Measurements from ENCODE around the gene STAM.
A peak's percentile ranks its signal among the peaks of the same experiment; 100 is the strongest.

STAM gene

DNA sequence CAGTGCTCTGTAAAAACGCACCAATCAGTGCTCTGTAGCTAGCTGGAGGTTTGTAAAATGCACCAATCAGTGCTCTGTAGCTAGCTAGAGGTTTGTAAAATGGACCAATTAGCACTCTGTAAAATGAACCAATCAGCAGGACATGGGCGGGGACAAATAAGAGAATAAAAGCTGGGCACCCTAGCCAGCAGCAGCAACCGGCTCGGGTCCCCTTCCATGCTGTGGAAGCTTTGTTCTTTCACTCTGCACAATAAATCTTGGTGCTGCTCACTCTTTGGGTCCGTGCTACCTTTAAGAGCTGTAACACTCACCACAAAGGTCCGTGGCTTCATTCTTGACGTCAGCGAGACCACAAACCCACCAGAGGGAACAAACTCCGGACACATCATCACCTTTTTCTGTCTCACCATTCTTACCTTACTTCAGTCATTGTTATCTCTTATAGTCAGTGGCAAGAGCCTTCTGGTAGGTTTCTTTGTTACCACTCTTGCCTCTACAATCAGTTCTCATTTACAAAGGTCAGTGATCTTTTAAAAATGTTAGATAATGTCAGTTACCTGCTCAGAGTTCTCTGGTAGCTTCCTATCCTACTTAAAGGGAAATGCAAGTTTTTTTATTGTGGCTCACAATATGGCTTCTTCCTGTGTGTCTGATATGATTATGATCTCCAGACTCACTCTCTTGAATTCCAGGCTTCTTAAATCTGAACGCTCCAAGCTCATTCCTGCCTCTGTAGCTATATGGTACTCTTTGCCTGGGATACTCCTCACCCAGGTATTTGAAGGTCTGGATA lies 4.5 kb downstream of the STAM start:
- DNase-seq (ENCODE audit: low spot score): no peak

DNA sequence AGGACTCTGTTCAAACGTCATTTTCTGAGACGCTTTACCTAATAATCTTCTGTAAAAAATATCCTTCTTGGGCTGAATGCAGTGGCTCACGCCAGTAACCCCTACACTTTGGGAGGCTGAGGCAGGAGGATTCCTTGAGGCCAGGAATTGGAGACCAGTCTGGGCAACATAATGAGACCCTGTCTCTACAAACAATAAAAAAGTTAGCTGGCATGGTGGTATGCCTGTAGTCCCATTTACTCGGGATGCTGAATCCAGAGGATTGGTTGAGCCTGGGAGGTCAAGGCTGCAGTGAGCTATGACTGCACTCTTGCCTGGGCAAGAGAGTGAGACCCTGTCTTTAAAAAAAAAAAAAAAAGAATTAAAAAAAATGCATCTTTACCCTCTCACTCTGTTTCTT lies 5.1 kb downstream of the STAM start:
- no peak for DNase-seq (ENCODE audit: low spot score)

DNA sequence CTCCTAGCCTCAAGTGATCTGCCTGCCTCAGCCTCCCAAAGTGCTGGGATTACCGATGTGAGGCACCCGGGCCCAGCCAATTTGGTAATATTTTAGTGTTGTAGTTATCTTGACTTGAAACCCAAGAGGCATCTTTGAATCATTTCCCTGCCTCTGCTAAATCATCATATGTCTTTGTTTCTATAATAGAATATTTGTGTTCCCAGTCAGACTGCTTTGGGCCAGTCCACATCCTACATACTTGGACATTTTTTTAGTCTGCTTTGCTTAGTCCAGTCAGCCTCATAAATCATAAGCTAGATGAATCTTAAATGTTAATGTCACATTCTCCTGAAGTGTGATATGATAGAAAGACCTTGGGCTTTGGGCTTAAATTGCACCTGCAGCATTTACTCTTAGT lies 5.9 kb downstream of the STAM start:
- no peak for DNase-seq (ENCODE audit: low spot score)

DNA sequence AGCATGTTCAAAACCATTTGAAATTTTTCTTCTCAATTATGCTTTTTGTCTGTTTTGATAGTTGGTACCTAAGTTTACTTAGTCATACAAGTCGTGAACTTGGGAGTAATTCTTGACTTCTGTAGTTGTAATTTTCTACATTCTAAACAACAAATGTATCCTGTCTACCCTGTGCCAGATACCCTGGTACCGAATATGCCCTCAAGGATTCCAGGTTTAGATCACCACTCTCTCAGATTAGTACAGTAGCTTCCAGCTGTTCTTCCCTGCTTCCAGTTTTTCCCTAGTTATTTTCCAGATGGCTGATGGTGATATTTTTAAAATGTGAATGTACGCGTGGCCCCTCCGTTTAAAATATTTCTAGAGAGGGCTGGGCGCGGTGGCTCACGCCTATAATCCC lies 6.5 kb downstream of the STAM start:
- DNase-seq (ENCODE audit: low spot score): no peak

DNA sequence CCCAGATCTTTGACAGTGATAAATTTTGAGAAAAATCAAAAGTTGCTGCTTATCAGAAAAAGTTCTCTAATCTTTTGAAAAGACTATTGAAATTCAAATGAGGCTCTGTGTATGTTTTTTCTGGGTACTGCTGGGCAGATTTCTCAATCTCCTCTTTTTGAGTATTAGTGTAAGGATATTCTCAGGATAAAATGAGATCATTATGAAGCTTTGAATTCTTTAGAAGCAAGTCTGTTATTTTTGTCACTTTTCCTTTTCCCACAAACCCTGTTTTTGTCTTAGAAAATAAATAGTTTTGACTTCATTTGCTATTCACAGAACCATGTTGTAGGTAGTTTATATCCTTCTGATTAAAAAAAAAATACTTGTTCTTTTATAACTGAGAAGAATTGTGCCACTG lies 7.9 kb downstream of the STAM start:
- no peak for DNase-seq (ENCODE audit: low spot score)

DNA sequence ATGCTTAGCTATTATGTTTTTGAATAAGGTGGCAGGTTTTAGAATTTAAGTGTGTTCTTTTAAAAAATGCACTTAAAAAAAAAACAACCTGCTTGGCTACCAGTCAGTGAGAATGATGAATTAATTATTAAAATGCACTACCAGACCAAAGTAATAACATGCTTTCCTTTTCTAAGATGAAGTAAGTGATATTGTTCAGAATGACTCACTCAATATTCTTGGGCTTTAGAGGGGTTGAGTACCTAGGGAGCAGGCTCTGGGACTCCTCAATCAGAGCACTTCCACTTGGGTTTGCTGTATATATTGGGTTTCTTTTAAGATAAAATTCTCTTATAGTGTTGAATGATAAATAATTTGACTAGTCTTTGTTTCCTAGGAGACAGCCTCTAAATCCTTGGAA lies 8.6 kb downstream of the STAM start:
- DNase-seq (ENCODE audit: low spot score): no peak

DNA sequence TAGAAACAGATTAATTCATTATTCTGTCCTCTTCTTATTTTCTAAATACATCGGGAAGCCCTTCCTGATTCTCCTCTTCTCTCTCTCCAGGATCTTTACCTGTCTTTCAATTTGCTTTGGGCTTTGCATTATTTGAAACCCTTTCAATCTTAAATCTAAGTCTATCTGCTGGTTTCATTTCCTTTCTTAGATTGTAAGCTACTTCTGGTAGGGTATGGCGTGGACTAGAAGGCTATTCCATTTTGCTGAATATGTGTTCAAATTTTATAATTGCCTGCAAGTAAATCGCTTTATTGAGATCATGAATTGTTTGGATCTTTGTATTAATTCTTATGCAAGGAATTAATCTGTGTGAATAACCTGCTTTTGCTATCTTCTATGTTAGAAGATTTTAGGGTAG lies 11.1 kb downstream of the STAM start:
- DNase-seq (ENCODE audit: low spot score): no peak

DNA sequence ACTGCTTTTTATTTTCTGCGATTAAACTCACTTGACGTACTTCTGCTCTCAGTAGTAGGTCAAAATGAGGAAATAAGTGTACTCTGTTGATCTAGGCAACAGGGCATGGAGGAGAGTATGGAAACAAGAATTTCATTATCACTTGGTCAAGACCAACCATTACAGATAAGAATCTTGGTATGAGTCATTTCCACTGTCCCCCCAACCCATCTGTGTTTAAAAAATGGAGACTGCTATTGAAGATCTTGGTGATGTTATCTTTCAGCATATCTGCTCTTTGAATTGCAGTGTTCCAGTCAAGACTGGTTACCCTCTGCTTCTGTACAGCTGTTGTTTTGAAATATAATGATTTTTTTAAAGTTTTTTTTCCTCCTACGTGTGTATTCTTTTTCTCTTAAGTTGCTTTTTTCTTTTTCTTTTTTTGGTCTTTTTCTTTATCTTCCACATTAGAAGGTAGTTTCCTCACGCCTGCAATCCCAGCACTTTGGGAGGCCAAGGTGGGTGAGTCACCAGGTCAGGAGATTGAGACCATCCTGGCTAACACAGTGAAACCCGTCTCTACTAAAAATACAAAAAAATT lies 11.7 kb downstream of the STAM start:
- DNase-seq (ENCODE audit: low spot score): no peak

DNA sequence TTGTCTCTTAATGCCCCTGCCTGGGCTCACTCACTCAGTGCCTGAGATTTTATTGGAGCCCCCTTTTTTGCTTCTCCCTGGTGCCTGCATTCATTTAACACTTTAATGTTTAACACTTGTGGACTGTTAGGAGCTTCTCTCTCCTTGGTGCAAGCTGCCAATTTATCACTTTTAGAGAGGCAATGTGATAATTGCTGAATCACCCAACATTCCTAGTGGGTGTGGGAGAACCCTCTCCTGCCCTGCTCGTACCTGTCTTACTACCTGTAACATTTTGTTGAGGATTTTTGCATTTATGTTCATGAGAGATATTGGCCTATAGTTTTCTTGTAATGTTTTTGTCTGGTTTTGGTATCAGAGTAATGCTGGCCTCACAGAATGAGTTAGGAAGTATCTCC lies 13.2 kb downstream of the STAM start:
- no peak for DNase-seq (ENCODE audit: low spot score)

DNA sequence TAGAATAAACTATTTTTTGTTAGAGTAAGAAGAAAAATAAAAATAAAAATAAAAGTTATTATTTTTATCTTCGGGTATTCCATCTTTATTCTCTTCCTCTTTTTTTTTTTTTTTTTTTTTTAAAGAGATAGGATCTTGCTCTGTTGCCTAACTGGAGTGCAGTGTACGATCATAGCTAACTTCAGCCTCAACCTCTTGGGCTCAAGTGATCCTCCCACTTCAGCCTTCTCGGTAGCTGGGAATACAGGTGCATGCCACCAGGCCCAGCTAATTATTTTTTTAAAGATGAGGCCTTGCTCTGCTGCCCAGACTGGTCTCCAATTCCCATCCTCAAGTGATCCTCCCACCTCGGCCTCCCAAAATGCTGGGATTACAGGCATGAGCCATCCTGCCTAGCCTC lies 15.4 kb downstream of the STAM start:
- DNase-seq (ENCODE audit: low spot score): no peak

DNA sequence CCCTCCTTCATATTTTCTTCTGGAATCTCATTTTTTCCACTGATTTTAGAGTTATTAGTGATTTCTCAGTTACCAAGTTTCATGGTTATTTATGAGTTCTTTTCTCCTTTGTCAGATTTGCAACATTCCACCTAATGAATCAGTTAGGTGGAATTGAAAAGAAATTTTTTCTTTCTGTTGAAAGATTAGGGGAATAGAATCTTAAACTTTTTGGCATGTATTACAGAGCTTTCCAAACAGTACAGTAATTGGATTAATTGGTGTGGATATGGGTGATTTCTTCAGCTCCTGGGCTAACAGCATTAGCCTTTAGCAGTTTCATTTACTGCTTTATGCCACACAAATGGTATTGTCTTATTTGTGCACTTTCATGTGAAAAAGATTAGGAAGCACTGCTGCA lies 17.0 kb downstream of the STAM start:
- no peak for DNase-seq (ENCODE audit: low spot score)

DNA sequence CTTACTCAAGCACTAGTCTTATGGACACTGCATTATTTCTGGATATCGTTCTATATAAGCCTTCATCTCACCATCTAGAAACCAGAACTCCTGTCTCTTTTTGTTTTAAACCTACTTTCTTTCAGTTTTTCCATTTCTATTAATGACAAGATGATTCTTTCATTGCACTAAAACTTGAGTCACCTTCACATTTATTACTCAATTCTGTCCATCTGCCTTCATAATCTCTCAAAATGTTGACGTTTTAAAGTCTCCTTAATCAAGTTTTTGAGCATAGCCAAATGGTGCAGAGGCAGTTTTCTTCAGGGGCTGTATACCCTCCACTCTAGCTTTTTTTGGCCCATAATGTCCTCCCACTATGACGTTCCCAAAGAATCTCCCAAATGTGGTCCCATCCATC lies 17.6 kb downstream of the STAM start:
- no peak for DNase-seq (ENCODE audit: low spot score)

DNA sequence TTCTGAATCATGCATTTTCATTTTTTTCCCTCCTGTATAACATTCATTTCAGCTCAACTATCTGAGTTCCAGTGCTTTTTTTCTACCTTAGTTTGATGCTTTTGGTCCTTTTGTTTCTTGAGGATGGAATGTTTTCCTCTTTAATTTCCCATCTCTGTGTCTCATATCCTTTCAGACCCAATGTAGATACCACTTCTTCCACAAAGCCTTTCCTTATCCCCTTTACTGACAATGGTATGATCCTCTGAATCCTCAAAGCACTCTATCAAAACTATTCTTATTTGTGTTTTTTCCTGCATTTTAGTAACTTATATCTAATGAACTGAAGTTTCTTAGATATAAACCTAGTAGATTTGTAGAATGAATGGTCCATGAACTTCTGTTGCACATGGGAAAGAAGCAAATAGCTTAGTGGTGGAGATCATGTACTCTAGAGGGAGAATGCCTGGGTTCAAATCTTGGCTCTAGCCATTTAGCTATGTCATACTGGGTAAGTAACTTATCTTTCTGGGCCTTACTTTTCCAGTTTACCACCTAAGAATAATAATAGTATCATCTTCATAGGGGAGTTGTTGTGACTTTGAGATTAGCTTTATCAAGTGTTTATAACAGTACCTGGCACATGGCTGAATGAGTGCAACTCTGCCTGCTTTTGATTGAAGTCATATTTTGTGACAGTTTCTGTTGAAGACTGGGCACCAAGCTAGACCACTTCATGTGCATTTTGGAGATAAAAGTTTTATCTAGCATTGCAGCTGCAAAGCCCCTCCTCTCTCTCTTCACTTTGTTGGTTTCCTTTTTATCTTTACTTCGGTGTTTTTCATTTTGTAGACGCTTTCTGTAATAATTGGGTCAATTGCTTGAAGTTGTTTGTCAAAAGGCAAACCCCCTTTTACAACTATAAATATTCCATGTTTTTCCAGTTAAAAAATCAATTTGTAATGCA lies 18.5 kb downstream of the STAM start:
- no peak for DNase-seq (ENCODE audit: low spot score)

DNA sequence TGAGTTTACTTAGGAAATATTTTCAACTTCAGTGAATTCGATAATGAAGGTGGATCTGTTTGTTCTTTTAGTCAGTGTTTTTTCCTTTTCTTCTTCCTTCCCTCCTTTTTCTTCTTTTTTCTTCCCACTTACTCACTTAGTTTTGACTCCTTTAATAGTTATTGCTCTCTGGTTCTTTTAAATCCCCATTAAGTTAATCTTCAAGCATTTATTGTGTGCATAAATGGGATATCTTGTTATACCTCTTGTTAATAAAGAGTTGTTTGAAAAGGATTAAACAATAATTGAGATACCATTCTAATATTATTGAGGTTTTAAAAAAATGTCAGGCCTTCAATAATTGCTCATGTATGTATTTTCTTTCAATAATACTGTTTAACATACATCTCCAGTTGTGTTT lies 19.5 kb downstream of the STAM start:
- no peak for DNase-seq (ENCODE audit: low spot score)

DNA sequence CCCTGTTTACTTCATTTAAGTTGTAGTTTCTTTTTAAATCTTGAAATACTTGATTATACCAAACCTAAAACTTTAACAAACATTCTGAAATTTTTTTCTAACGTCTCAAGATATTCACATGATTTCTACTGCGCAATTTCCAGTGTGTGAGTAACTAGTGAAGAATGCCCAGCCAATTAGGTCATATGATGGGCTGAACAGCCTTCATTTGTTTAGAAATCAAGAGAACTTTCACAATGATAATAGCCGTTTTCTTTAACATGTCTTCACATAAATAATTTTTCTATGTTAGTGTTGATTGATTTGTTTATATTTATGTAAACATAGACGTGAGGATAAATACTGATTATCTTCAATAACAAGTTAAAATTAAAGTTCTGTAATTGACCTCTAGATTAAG lies 21.8 kb downstream of the STAM start:
- no peak for DNase-seq (ENCODE audit: low spot score)

DNA sequence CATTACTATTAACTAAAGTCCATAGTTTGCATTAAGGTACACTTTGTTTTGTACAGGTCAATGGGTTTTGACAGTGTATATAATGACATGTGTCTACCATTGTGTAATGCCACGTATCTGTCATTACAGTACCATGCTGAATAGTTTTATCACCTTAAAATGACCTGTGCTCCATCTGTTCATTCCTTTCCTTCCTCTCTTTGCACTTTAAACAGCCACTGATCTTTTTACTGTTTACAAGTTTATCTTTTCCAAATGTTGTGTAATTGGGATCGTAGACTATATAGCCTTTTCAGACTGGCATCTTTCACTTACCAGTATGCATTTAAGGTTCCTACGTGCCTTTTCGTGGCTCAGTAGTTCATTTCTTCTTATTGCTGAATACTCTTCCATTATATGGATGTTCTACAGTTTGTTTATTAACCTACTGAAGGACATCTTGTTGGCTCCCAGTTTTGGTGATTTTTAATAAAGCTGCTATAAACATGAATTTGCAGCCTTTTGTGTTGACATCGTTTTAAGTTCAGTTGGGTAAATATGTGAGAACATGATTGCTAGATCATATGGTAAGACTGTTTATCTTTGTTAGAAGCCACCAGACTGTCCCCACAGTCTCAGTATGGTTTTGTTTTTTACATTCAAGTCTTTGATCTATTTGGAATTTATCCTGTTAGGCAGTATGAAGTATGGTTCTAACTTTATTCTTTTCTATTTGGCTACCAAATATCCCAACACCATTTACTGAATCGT lies 24.7 kb downstream of the STAM start:
- DNase-seq (ENCODE audit: low spot score): no peak

DNA sequence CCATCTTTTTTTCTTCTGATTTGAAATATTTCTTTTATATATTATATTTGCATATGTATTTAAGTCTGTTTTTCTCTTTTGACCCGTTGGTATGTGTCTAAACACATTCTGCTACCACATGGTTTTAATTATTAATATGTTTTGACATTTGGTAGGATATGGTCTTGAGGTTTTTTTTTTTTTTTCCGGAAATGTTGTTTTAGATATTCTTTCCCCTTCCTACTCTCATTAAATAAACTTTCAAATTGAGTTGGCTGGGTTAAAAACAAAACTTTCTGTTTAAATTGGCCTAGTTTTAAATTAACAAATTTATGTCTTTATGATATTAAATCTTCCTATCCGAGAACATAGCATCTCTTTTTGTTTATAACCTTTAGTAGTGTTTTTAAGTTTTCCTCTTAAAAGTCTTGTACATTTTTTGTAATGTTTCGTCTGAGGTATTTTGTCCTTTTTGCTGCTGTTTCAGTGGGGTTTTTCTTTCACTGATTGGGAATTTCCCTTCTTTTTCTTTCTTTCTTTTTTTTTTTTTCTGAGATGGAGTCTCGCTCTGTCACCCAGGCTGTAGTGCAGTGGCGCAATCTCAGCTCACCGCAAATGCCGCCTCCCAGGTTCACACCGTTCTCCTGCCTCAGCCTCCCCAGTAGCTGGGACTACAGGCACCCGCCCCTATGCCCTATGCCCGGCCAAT lies 25.4 kb downstream of the STAM start:
- DNase-seq (ENCODE audit: low spot score): no peak

DNA sequence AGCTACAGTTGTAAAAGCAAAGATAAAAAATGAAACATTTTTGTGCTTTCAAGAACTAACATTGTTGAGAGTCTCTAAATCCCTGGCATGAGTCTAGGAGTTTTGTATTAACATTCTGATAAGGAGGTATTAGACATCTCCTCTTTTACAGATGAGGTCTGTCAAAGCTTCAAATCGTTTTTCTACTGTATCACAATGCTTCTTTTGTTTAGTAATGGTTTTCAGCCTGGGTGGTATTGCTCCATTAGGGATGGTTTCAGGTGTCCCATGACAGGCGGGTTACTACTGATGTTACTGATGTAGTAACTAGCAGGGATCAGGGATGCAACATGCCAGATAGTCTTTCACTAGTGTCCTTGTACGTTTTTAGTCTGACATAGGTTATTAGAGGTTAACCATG lies 27.4 kb downstream of the STAM start:
- no peak for DNase-seq (ENCODE audit: low spot score)

DNA sequence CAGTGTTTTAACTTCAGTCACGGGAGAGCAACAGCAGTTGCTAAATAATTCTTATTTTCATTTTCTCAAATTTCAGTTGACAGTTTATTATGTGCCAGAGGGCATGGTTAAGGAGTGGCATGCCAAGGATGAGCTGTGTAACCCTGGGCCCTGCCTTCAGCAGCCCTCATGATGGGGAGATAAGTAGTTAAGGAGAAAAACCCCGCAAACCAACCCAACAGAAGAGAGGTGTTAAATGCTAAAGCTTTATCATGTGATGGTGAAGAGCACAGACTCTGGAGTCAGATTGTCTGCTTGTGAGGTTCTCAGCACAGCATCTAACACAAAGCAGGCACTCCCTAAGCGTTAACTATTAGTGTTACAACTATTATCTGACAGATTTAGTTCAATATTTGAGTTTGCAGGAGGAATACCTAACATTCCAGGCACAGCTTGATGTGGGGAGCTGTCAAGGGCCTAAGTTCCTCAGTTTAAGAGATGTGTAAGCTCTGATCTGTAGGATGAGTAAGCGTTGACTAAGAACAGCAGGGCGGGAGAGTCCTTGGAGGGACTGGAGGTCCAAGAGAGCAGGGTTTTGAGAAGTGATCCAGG lies 29.6 kb downstream of the STAM start:
- peak; percentile 77 for DNase-seq (ENCODE audit: low spot score)

DNA sequence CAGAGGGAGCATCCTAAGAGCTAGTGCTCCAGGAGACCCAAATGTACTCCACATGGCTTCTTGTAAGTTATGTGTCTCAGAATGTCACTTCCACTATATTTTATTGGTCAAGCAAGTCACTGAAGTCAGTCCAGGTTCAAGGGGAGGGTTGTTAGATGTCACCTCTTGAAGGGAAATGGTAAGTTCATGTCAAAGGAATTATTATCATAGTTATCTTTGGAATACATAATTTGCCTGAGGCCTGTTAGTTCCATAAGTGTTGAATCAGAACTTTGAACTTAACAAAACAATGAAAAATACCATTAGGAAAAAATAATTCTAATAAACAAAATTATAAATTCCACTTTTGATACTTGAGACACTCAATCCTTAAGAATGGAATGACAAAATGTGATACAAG lies 30.6 kb downstream of the STAM start:
- no peak for DNase-seq (ENCODE audit: low spot score)

DNA sequence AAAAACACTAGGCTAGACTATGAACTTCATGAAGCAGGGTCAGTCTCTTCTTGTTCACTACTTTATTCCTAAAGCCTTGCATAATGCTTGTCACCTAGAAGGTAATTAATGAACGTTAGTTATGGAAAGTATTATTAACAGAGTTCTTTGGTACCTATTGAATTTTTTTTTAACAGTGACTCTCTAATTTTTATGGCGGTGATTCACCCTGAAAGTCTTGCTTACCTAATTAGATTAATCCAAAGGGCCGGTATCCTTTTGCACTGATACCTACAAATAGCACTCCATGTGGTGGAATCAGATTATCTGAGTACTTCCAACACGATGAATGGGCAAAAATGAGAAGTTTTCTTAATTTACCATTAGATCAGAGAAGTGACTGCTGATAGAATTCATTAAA lies 31.7 kb downstream of the STAM start:
- no peak for DNase-seq (ENCODE audit: low spot score)

Data from cerebellar cortex (tissue), 1 donor.